ENCODE results near the gene NELFCD. TPM values are rescaled to one million over a fixed set of nuclear protein-coding genes. Genes with fewer than 3 reads are reported as not detected.

Gene NELFCD
- total RNA-seq, 1 experiment from 2014 or later: 65.8 TPM

- DNase-seq (ENCODE audit: extremely low read depth, low read depth): no peak
These were observed 12.5 kb downstream of the NELFCD start for GRCh38 chr20:58993332-58994248.

GRCh38 chr20:58994390-58995159 is 13.5 kb downstream of the NELFCD start:
- DNase-seq (ENCODE audit: extremely low read depth, low read depth): no peak

GRCh38 chr20:58995461-58996225 is 14.6 kb downstream of the NELFCD start:
- DNase-seq (ENCODE audit: extremely low read depth, low read depth): no peak

DNA sequence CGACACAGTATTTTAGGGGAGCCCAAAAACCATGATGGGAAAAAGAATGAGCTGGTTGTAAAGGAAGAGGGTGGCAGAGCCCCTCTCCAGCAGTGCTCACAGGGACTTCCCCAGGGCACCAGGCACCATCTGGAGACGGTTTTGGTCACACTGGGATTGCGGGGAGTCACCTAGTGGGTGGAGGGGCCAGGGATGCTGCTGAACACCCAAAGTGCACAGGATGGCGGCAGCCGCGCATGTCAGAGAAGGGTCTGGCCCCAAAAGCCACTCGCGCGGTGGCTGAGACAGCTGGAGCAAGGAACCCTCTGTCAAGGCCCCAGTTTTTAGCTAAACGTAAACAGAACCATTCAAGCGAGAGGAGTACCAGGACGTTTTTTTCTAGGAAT is 15.2 kb downstream of the NELFCD start:
- DNase-seq (ENCODE audit: extremely low read depth, low read depth): no peak

GRCh38 chr20:58997141-58997770 is 16.2 kb downstream of the NELFCD start:
- no peak for DNase-seq (ENCODE audit: extremely low read depth, low read depth)

DNA sequence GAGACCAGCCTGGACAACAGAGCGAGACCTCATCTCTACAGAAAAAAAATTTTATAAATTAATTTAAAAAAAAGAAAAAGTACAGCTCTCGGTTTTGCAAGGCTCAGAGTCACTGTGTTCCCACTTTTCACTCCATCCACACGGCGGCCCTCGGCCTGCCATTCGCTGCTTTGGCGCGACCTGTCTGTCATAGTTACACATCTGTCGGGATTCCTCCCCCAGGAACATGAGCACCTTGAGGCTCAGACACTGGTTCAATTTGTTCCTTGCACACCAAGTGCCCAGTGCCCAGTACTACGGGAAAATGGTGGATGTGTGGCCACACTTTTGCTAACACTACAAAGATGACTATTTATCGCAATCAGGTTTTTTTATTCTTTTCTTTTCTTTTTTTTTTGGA is 17.6 kb downstream of the NELFCD start:
- no peak for DNase-seq (ENCODE audit: extremely low read depth, low read depth)

DNA sequence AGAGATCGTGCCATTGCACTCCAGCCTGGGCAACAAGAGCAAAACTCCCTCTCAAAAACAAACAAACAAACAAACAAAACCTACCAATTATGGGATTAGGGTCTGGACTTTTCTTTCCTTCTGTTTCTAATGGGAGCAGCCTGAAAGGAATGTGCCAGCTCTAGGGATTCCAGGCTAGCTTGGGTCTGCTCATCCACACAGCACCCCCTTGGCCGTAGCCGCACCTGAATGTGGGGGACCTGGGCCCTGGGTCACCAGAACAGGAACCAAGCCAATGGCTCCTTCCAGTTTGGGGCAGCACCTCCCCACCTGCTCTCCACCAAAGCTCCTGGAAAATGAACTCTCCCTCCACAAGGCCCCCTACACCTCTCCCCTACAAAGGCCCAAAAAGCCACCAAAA is 19.3 kb downstream of the NELFCD start:
- DNase-seq (ENCODE audit: extremely low read depth, low read depth): no peak

DNA sequence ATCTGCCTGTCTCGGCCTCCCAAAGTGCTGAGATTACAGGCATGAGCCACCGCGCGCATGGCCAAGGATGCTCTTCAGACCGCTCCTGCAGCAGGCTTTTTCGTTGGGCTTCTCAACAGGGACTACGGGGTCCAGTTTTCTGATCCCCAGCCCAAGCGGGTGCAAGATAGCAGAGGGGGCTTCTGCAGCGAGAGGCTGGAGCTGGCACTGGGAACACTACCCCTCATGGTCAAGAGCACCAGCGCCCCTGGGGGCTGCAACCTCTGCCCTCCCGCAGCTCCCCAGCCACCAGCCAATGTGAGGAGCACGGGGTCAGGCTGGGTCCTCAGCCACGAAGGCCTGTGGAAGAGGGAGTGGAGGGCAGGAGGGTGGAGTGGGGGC is 20.0 kb downstream of the NELFCD start:
- no peak for DNase-seq (ENCODE audit: extremely low read depth, low read depth)

GRCh38 chr20:59001449-59002171 is 20.6 kb downstream of the NELFCD start:
- no peak for DNase-seq (ENCODE audit: extremely low read depth, low read depth)

DNA sequence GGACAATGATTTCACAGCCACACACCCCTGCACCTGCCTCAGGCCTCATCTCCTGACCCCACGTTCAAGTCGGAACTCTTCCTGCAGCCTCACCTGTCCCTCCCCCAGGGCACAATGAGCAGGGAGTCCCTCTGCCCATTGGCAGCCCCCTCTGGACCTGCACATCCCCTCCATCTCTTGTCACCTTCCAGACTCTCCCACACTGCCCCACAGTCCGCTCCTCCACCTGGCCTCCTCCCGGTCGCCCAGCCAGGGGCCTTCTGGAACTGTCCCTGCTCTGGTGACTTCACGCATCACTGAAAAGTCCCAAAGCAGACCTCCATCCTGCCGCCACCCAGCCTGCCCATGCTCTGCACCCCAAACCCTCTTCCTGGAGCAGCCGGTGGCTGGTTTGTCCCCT is 21.3 kb downstream of the NELFCD start:
- DNase-seq (ENCODE audit: extremely low read depth, low read depth): no peak

DNA sequence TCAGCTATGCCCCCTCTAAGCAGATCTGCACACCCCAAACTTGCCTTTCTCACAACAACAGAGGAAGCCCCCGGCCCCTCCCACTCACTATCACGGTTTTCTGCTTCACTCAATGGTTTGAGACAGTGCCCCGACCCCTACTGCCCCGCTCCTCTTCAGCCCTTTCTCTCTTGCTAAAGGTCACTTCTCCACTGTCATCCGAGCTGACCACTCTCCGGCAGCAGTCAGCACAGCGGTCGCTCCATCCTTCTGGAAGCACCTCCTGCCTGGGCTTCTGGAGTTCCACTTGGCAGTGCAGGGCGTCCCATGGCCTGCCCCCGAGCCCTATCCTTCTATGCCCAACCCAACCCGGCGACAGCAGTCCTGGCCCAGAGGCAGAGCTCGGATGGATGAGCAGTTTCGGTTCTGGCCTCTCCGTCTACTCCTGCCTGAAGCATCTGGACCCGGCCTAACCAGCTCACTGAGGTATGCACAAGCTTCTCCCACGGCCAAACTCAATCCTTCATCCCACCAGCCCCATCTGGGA is 21.9 kb downstream of the NELFCD start:
- DNase-seq (ENCODE audit: extremely low read depth, low read depth): no peak

- DNase-seq (ENCODE audit: extremely low read depth, low read depth): no peak
These were observed 22.9 kb downstream of the NELFCD start for GRCh38 chr20:59003836-59004492.

DNA sequence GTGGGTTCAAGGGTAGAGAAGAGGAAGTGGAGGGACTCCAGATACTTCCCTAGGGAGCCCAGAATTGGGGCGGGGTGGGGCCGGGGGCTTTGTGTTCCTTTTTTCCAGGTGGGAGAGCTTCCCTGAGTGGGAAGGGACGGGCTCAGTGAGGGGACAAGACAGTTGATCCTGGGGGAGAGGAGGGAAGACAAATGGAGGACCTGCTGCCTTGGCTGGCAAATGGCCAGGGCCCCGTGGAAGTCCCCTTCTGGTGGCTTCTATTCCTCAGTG is 23.4 kb downstream of the NELFCD start:
- no peak for DNase-seq (ENCODE audit: extremely low read depth, low read depth)

- DNase-seq (ENCODE audit: extremely low read depth, low read depth): no peak
These were observed 23.9 kb downstream of the NELFCD start for GRCh38 chr20:59004763-59005522.

- DNase-seq (ENCODE audit: extremely low read depth, low read depth): no peak
These were observed 24.6 kb downstream of the NELFCD start for GRCh38 chr20:59005523-59006166.

DNA sequence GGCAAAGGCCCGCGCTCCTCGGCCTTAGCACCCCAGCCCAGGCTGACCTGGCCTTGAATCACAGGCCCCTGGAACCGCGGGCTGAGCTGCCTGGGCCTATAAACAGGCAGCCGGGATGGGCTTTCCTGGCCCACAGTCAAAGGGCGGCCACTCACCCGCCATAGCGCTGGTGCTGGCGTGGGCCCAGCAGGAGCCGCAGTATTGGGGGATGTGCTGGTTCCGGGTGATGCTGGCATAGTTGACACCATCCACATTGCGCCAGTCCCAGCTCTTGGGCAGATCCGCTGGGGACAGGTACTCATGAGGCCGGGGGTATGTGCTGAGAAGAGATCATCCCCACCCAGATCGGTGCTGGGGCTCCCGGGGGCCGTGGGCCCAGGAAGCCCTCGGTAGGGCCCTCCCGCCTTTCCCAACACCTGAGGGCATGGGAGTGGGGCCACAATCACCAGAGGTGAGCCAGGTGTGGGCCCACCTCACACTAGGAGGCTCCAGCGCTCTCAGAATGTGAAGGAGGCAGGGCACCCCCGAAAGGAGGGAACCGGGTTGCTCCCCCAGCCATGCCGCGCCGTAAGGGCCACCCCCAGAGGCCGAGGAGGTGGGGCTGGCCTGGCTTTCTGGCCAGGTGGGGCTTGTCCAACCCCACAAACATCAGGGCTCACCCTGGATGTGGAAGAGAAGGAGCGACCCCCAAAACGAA is 25.3 kb downstream of the NELFCD start:
- no peak for DNase-seq (ENCODE audit: extremely low read depth, low read depth)

DNA sequence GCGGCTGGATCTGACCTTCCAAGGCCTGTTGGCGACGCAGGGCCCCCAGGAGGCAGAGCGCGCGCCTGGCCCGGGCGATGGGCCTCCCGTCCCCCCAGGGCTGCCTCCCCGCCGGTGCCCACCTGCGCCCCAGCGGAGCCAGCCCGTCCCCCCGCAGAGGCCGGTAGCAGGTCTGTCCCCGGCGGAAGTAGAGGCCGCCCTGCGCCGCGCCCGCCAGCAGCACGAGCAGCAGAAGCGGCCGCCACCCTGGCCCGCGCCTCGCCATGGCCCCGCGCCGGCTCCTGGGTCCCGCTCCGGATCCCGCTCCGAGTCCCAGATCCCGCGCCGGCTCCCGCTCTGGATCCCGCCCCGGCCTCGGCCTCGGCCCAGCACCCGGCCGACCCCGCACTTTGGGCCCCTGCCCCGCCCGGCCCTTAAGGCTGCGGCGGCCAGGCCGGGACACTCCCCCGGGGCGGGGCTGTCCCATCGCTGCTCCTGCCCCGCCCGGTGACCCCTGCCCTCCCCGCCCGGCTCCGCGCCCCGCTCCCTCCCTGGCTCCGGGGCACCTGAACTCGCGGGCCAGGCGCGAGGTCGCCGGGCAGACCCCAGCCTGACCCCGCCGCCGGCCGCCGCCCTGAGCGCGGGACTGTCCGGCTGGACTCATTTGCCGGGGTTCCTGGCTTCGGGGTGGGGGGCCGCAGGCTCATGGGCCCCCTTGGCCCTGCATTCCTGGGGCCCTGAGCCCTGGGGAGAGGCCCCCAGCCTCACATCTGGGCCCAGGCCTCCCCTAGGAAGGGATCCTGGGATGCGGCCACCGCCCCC is 26.0 kb downstream of the NELFCD start, which contains the start of gene CTSZ:
CTSZ (minus strand) TSS at position 391 of the 801 bp plus-strand sequence; CDS start at position 265, 126 bp downstream.
- peak; percentile 38 for DNase-seq (ENCODE audit: extremely low read depth, low read depth)

Data from NCI-H460 (cell line).